Smooth muscle cell (in vitro differentiated cells): ENCODE data around the gene RPA1. TPM values are rescaled to one million over a fixed set of nuclear protein-coding genes. Genes with fewer than 3 reads are reported as not detected.

Experiments used
- DNase-seq: peaks from one replicate; lab custom pipeline; 2025; ENCODE audit not compliant: unreplicated experiment; lab: John Stamatoyannopoulos, UW
- H2AFZ ChIP-seq: fragments of 200-600 bp; sonication (generic); 2 replicates; pipeline ENCODE4 v1.6.0; 2016; ENCODE audit warnings: antibody characterized with exemption, low read depth, mild to moderate bottlenecking
- H3F3A ChIP-seq: fragments of 200-600 bp; sonication (generic); 2 replicates; pipeline ENCODE4 v1.6.0; 2017; ENCODE audit warnings: antibody characterized with exemption, low read depth
- H3K27ac ChIP-seq: fragments of 200-600 bp; sonication (generic); 2 replicates; pipeline ENCODE4 v1.5.1; 2016; ENCODE audit warnings: low read depth, mild to moderate bottlenecking
- H3K27me3 ChIP-seq: fragments of 200-600 bp; sonication (generic); 2 replicates; pipeline ENCODE4 v1.6.1; 2016; ENCODE audit warnings: low read depth, mild to moderate bottlenecking
- H3K36me3 ChIP-seq: fragments of 200-600 bp; sonication (generic); 2 replicates; pipeline ENCODE4 v1.5.1; 2016; ENCODE audit warnings: low read depth
- H3K4me1 ChIP-seq: fragments of 200-600 bp; sonication (generic); 2 replicates; pipeline ENCODE4 v1.5.1; 2016; ENCODE audit warnings: low read depth
- H3K4me2 ChIP-seq: fragments of 200-600 bp; sonication (generic); 2 replicates; pipeline ENCODE4 v1.6.0; 2016; ENCODE audit warnings: mild to moderate bottlenecking
- H3K4me3 ChIP-seq: fragments of 200-600 bp; sonication (generic); 2 replicates; pipeline ENCODE4 v1.5.1; 2016; ENCODE audit warnings: mild to moderate bottlenecking
- H3K79me2 ChIP-seq: fragments of 200-600 bp; sonication (generic); 2 replicates; pipeline ENCODE4 v1.6.0; 2016; ENCODE audit warnings: low read depth, mild to moderate bottlenecking
- H3K9ac ChIP-seq: fragments of 200-600 bp; sonication (generic); 2 replicates; pipeline ENCODE4 v1.6.0; 2016; ENCODE audit warnings: low read depth
- H3K9me3 ChIP-seq: fragments of 200-600 bp; sonication (generic); replicated peaks from 2 replicates; pipeline ENCODE4 v1.5.1; 2016; ENCODE audit warnings: low read depth
- H4K20me1 ChIP-seq: fragments of 200-600 bp; sonication (generic); 2 replicates; pipeline ENCODE4 v1.6.0; 2016; ENCODE audit warnings: low read depth
- WGBS: methylation state at CpG from one replicate; pipeline ENCODE4 v1.1.7; 2016; ENCODE audit warnings: low lambda C conversion rate; 5-methylcytosine and 5-hydroxymethylcytosine counted together
- polyA plus RNA-seq: library from polyadenylated mRNA; unstranded; fragments of >200 nt; fragmentation: Nextera tagmentation; extraction: Ambion mirVana; gene quantifications from 2 replicates; pipeline ENCODE4 v1.2.1, GENCODE V29; 2016
- total RNA-seq: library from RNA; depleted of rRNA; stranded (reverse); fragments of >200 nt; gene quantifications from 2 replicates; pipeline ENCODE4 v1.2.3, GENCODE V29; 2014
- TF ChIP-seq, protein P1 (sequence below): fragments of 200-600 bp; sonication (generic); IDR thresholded peaks from 2 replicates; pipeline ENCODE4 v1.5.1; 2017; ENCODE audit warnings: borderline replicate concordance, mild to moderate bottlenecking, antibody characterized with exemption; ENCODE audit not compliant: insufficient read depth, poor library complexity, severe bottlenecking

RPA1 gene
- total and polyA plus RNA-seq, 2 experiments from 2014 or later, result 29.6 to 46.3 TPM

DNA sequence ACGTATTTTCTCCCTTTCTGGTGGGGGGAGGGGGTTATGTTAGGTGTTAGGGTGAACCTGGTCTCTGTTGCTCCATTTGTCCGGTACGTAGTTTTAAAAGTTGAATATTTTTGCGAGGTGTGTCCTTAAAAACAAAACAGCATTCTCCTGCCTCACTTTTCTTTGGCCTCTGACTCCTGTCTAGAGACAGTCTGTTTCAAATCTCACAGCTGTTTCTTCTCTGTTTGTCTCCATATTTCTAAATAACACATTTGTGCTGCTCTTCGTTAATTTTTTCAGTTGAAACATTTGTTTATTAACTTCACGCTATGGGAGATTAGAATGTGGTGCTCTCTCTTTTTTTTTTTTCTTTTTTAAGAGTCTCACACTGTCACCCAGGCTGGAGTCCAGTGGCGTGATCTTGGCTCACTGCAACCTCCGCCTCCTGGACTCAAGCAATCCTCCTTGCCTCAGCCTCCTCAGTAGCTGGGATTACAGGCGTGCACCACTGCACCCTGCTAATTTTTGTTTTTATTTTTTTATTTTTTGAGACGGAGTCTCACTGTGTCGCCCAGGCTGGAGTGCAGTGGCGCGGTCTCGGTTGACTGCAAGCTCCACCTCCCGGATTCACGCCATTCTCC lies 31.7 kb downstream of the RPA1 start:
- no peaks in the 10 kb centered on the region for H3K4me1 ChIP-seq
- no peaks in the 10 kb centered on the region for H3K27me3 ChIP-seq
- H3K36me3 ChIP-seq, result no peaks in the 10 kb centered on the region
- no peak for DNase-seq
- no peaks in the 10 kb centered on the region for H4K20me1 ChIP-seq
- H2AFZ ChIP-seq, result no peak overlapping the region
- H3F3A ChIP-seq, result no peaks in the 10 kb centered on the region
- no peaks in the 10 kb centered on the region for H3K79me2 ChIP-seq
- no peaks in the 10 kb centered on the region for H3K9me3 ChIP-seq
- no peak overlapping the region for H3K27ac ChIP-seq
- no peak overlapping the region for H3K4me3 ChIP-seq
- 98% methylated on average over 16 of the region's 16 CpGs for WGBS
- no peak overlapping the region for H3K9ac ChIP-seq
- no peak overlapping the region for H3K4me2 ChIP-seq
- TF ChIP-seq, protein P1, sequence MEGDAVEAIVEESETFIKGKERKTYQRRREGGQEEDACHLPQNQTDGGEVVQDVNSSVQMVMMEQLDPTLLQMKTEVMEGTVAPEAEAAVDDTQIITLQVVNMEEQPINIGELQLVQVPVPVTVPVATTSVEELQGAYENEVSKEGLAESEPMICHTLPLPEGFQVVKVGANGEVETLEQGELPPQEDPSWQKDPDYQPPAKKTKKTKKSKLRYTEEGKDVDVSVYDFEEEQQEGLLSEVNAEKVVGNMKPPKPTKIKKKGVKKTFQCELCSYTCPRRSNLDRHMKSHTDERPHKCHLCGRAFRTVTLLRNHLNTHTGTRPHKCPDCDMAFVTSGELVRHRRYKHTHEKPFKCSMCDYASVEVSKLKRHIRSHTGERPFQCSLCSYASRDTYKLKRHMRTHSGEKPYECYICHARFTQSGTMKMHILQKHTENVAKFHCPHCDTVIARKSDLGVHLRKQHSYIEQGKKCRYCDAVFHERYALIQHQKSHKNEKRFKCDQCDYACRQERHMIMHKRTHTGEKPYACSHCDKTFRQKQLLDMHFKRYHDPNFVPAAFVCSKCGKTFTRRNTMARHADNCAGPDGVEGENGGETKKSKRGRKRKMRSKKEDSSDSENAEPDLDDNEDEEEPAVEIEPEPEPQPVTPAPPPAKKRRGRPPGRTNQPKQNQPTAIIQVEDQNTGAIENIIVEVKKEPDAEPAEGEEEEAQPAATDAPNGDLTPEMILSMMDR, result no peak

- Histone ChIP-seq H3K9ac (no peak overlapping the region), H2AFZ (no peak overlapping the region), H3K4me3 (no peak overlapping the region), H3K4me1 (no peaks in the 10 kb centered on the region), H4K20me1 (no peaks in the 10 kb centered on the region), H3K4me2 (no peak overlapping the region), H3K27ac (no peak overlapping the region), H3K79me2 (no peaks in the 10 kb centered on the region), H3K27me3 (no peaks in the 10 kb centered on the region), H3K9me3 (no peaks in the 10 kb centered on the region), H3K36me3 (no peaks in the 10 kb centered on the region), H3F3A (no peaks in the 10 kb centered on the region)
- 77% methylated on average over 17 of the region's 17 CpGs for WGBS
- TF ChIP-seq, protein P1, result peak; percentile 62
- DNase-seq, result no peak
Observed at GRCh38 chr17:1865252-1866037, 35.6 kb downstream of the RPA1 start.

DNA sequence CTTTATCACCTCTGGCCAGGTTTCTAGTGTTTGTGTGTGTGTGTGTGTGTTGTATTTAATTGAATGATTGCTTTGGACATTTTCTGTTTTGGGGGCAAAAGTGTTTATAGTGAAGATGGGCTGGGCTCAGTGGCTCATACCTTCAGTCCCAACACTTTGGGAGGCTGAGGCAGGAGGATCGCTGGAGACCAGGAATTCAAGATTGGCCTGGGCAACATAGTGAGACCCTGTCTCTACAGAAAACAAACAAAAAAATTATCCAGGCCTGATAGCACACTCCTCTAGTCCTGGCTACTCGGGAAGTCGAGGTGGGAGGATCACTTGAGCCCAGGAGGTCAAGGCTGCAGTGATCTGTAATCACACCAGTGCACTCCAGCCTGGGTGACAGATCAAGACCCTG lies 37.5 kb downstream of the RPA1 start:
- Histone ChIP-seq H3K4me2 (no peak overlapping the region), H3F3A (no peaks in the 10 kb centered on the region), H3K27ac (no peak overlapping the region), H2AFZ (no peak overlapping the region), H3K36me3 (no peaks in the 10 kb centered on the region), H3K9ac (no peak overlapping the region), H3K9me3 (no peaks in the 10 kb centered on the region), H4K20me1 (no peaks in the 10 kb centered on the region), H3K4me3 (no peak overlapping the region), H3K27me3 (no peaks in the 10 kb centered on the region), H3K79me2 (no peaks in the 10 kb centered on the region), H3K4me1 (no peaks in the 10 kb centered on the region)
- WGBS, result 96% methylated on average over 3 of the region's 3 CpGs
- no peak for DNase-seq
- TF ChIP-seq, protein P1, result no peak
